ENCODE results near the gene ZBED1.

The ZBED1 gene

GRCh38 chrX:2452799-2453198, 48.0 kb downstream of the ZBED1 start:
- no peak for DNase-seq (ENCODE audit: low spot score)

- no peak for DNase-seq (ENCODE audit: low spot score)
These were observed 48.4 kb downstream of the ZBED1 start for GRCh38 chrX:2452317-2452784.

- no peak for DNase-seq (ENCODE audit: low spot score)
These were observed 49.1 kb downstream of the ZBED1 start for GRCh38 chrX:2451501-2452316.

GRCh38 chrX:2450681-2451080, 50.1 kb downstream of the ZBED1 start:
- DNase-seq (ENCODE audit: low spot score), result no peak

- DNase-seq (ENCODE audit: low spot score), result no peak
These were observed 51.5 kb downstream of the ZBED1 start for GRCh38 chrX:2449135-2449886.

- no peak for DNase-seq (ENCODE audit: low spot score)
These were observed 53.3 kb downstream of the ZBED1 start for GRCh38 chrX:2447484-2447883.

- DNase-seq (ENCODE audit: low spot score), result no peak
These were observed 54.0 kb downstream of the ZBED1 start for GRCh38 chrX:2446815-2447214.

GRCh38 chrX:2445662-2446623, 54.8 kb downstream of the ZBED1 start:
- no peak for DNase-seq (ENCODE audit: low spot score)

- DNase-seq (ENCODE audit: low spot score), result no peak
These were observed 58.1 kb downstream of the ZBED1 start for GRCh38 chrX:2442694-2443093.

GRCh38 chrX:2441466-2441865, 59.3 kb downstream of the ZBED1 start:
- DNase-seq (ENCODE audit: low spot score), result no peak

GRCh38 chrX:2439613-2440012, 61.2 kb downstream of the ZBED1 start:
- DNase-seq (ENCODE audit: low spot score), result no peak

Data from SW480 (cell line).